ENCODE data around the gene DSE. TPM values are rescaled to one million over a fixed set of nuclear protein-coding genes. Genes with fewer than 3 reads are reported as not detected.

DSE gene
- total RNA-seq, 1 experiment from 2014 or later = 38.5 TPM

DNA sequence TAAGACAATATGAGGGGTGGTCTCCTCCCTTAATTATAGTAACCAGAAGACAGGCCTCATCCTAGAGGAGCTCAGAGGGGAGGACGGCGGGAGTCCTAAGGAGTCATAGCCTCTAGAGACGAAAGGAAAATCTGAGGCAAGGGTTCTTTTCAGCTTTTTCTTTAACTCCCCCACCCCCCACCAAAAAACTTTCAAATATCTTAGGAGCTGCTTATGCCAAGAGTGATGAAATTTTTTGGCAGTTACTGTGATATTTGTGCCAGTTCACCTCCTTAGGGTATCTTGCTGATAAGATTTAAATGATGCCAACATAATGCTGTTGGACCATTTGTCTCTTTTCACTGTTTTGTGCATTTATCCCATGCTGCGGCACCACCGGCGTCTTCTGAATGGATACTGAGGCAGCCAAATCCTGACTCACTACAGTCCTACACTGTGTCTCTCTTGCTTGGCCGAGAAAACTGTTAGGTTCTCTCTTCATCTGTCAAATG, 44.5 kb upstream of the DSE start:
- ChIA-PET POLR2A (no interaction called here), CTCF (no interaction called here), RAD21 (ENCODE audit: low non-redundant PET in 1 of 2, low total read pairs in 2 of 2, uncharacterized antibody in 2 of 2, unreplicated experiment in 2 of 2) (no interaction called here)
- TF ChIP-seq REST (IDR thresholded peaks at IDR 0.05; ENCODE audit: low read depth) = no peak
- TF ChIP-seq RAD21 (IDR thresholded peaks at IDR 0.05; ENCODE audit: low read depth) = no peak
- no peak for TF ChIP-seq SP1 (IDR thresholded peaks at IDR 0.05; ENCODE audit: low read depth)
- no peak for TF ChIP-seq CEBPB (IDR thresholded peaks at IDR 0.05; ENCODE audit: low read depth)
- no peak for TF ChIP-seq POLR2AphosphoS5 (IDR thresholded peaks at IDR 0.05; ENCODE audit: low read depth, low read length)
- Histone ChIP-seq H3K27ac (ENCODE audit: low read depth, low read length) (no peak overlapping the region), H3K27me3 (ENCODE audit: insufficient read depth, low read length) (no peaks in the 10 kb centered on the region), H3K79me2 (ENCODE audit: insufficient read depth, low read length) (no peaks in the 10 kb centered on the region), H3K4me2 (ENCODE audit: low read length) (no peak overlapping the region), H2AFZ (ENCODE audit: low read depth, low read length, poor library complexity, severe bottlenecking) (no peak overlapping the region), H3K9me2 (ENCODE audit: insufficient read depth) (no peaks in the 10 kb centered on the region), H3K36me3 (ENCODE audit: control insufficient read depth in 1 of 2, insufficient read depth in 2 of 2, low read length in 2 of 2) (no peaks in the 10 kb centered on the region), H3K4me1 (ENCODE audit: control insufficient read depth in 1 of 2, insufficient read depth in 2 of 2, low read length in 2 of 2) (no peaks in the 10 kb centered on the region), H3K4me3 (replicated peaks in 1 of 2; ENCODE audit: low read depth in 1 of 2, low read length in 2 of 2) (no peak overlapping the region), H3K9me3 (ENCODE audit: control insufficient read depth in 1 of 2, insufficient read depth in 1 of 2, low read depth in 1 of 2, low read length in 2 of 2) (no peaks in the 10 kb centered on the region), H3K9ac (ENCODE audit: low read length) (no peak overlapping the region), H4K20me1 (ENCODE audit: insufficient read depth) (no peaks in the 10 kb centered on the region)
- DNase-seq (ENCODE audit: low read depth, low spot score) (no peak), ATAC-seq (no peak)
- BruUV-seq (replicated peaks) = no TSS peak
- intact Hi-C loops (cut with micrococcal nuclease) = no loop called here

DNA sequence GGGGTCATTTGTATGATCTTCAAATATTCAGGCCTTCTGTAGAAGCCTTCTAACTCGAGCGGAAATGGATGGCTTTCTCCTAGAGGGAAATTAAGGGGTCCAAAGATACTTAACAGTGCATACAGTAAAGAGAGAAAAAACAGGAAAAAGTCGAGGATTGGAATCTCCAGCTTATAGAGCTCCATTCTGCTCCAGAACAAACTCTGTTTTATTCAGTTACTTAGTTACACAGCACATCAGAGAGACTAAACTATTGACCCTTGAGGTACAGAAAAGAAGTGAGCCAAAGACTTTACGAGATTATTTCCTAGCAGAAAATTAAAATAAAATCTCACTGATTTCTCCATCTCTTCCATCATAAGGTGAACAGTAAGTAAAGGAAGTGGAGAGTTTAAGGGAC, 43.8 kb upstream of the DSE start:
- DNase-seq (ENCODE audit: low read depth, low spot score) (no peak), ATAC-seq (no peak)
- no peaks in the 10 kb centered on the region for H3K9me2 ChIP-seq (ENCODE audit: insufficient read depth)
- H3K4me1 ChIP-seq (ENCODE audit: control insufficient read depth in 1 of 2, insufficient read depth in 2 of 2, low read length in 2 of 2) = no peaks in the 10 kb centered on the region
- intact Hi-C loops (cut with micrococcal nuclease) = no loop called here
- no peaks in the 10 kb centered on the region for H3K27me3 ChIP-seq (ENCODE audit: insufficient read depth, low read length)
- no peaks in the 10 kb centered on the region for H3K36me3 ChIP-seq (ENCODE audit: control insufficient read depth in 1 of 2, insufficient read depth in 2 of 2, low read length in 2 of 2)
- H2AFZ ChIP-seq (ENCODE audit: low read depth, low read length, poor library complexity, severe bottlenecking) = no peak overlapping the region
- no TSS peak for BruUV-seq (replicated peaks)
- no peak for TF ChIP-seq TCF7L2 (IDR thresholded peaks at IDR 0.05; ENCODE audit: borderline replicate concordance, extremely low read depth, insufficient read depth, insufficient read length)
- no peak for TF ChIP-seq POLR2AphosphoS5 (IDR thresholded peaks at IDR 0.05; ENCODE audit: low read depth, low read length)
- TF ChIP-seq ELF1 (IDR thresholded peaks at IDR 0.05; ENCODE audit: borderline replicate concordance, low read depth) = no peak
- TF ChIP-seq POLR2A (IDR thresholded peaks at IDR 0.05; ENCODE audit: borderline replicate concordance, extremely low read depth, insufficient read depth, insufficient read length) = no peak
- no peak for TF ChIP-seq EZH2 (IDR thresholded peaks at IDR 0.05)
- TF ChIP-seq, protein P1, sequence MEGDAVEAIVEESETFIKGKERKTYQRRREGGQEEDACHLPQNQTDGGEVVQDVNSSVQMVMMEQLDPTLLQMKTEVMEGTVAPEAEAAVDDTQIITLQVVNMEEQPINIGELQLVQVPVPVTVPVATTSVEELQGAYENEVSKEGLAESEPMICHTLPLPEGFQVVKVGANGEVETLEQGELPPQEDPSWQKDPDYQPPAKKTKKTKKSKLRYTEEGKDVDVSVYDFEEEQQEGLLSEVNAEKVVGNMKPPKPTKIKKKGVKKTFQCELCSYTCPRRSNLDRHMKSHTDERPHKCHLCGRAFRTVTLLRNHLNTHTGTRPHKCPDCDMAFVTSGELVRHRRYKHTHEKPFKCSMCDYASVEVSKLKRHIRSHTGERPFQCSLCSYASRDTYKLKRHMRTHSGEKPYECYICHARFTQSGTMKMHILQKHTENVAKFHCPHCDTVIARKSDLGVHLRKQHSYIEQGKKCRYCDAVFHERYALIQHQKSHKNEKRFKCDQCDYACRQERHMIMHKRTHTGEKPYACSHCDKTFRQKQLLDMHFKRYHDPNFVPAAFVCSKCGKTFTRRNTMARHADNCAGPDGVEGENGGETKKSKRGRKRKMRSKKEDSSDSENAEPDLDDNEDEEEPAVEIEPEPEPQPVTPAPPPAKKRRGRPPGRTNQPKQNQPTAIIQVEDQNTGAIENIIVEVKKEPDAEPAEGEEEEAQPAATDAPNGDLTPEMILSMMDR (IDR thresholded peaks at IDR 0.05 in 2 of 3, conservative IDR thresholded peaks at IDR 0.05 in 1 of 3; ENCODE audit: borderline replicate concordance in 1 of 3, insufficient read depth in 1 of 3, low read depth in 2 of 3, low read length in 2 of 3) = no peak
- TF ChIP-seq FOSL1 (IDR thresholded peaks at IDR 0.05; ENCODE audit: low read depth) = no peak
- ChIA-PET CTCF (no interaction called here), POLR2A (no interaction called here), RAD21 (ENCODE audit: low non-redundant PET in 1 of 2, low total read pairs in 2 of 2, uncharacterized antibody in 2 of 2, unreplicated experiment in 2 of 2) (no interaction called here)
- no peaks in the 10 kb centered on the region for H3K9me3 ChIP-seq (ENCODE audit: control insufficient read depth in 1 of 2, insufficient read depth in 1 of 2, low read depth in 1 of 2, low read length in 2 of 2)
- H3K4me3 ChIP-seq (replicated peaks in 1 of 2; ENCODE audit: low read depth in 1 of 2, low read length in 2 of 2) = no peak overlapping the region
- H3K4me2 ChIP-seq (ENCODE audit: low read length) = no peak overlapping the region
- H3K9ac ChIP-seq (ENCODE audit: low read length) = no peak overlapping the region
- no peaks in the 10 kb centered on the region for H3K79me2 ChIP-seq (ENCODE audit: insufficient read depth, low read length)
- H4K20me1 ChIP-seq (ENCODE audit: insufficient read depth) = no peaks in the 10 kb centered on the region
- no peak overlapping the region for H3K27ac ChIP-seq (ENCODE audit: low read depth, low read length)
